Mucosa of gallbladder (tissue), 1 donor: ENCODE measurements around the gene BNIP5. TPM values are rescaled to one million over a fixed set of nuclear protein-coding genes. Genes with fewer than 3 reads are reported as not detected.

Experiments
- DNase-seq: peaks from one replicate; pipeline ENCODE4 v3.0.0-alpha.2; 2020; ENCODE audit warnings: low spot score
- total RNA-seq: library from RNA; stranded (reverse); gene quantifications from one replicate; pipeline ENCODE4 v1.2.1, GENCODE V29; 2021
- donor health status: DM: no; HTN: no; CAD: no.

The BNIP5 gene
- total RNA-seq, 1 donor from 2014 or later = 7.4 TPM

DNA sequence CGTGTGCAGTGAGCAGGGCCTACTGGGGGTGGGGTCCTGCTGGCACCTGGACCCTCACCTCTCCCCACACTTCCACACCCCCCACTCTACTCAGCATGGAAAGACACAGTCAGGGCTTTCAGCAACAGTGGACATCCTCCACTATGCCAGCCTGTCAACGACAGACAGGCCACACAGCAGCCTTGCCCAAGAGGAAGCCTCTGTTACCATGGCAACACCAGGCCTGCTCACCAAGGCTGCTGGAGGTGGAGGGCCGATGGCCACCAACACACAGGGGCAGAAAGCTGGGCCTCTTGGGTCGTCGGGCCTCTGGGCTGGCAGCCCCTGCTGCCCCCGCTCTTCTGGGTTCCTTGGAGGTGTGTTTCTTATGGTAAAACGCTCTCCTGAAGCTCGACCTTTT lies 13.6 kb downstream of the BNIP5 start:
- no peak for DNase-seq

DNA sequence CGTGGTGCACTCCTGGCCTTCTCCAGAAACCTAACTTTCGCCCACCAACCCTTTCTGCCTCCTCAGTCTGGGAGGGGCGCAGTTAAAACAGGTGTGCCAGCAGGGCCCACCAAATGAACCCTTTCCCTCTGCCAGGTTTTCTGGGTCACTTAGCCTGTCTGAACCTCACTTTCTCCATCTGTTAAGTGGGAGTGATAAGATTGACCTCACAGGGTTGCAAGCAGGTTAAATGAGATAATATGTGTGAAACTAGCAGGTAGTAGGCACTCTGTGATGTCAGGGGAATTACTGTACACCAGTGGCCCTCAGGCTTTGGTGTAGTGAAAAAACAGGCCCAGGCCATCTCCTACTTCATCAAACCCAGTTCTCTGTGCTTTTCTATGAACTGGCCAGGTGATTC lies 14.1 kb downstream of the BNIP5 start:
- no peak for DNase-seq

DNA sequence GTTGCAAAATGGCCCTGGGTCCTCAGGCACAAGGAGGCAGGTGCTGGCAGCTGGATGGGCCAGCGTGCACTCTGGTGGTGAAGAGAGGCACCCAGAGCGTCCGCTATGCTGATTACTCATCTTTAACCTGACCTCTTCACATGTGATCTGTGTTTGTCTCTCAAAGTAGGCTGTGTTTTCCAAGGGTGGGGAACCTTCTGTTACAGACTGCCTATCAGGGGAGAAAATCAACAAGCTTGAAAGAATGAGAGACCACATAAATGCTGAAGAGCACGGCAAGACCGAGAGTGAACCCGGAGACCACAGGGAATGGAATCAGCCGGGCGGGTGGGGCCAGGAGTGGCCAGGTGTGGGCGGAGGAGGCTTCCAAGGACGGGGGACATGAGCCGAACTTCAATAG lies 16.2 kb downstream of the BNIP5 start:
- DNase-seq = no peak

DNA sequence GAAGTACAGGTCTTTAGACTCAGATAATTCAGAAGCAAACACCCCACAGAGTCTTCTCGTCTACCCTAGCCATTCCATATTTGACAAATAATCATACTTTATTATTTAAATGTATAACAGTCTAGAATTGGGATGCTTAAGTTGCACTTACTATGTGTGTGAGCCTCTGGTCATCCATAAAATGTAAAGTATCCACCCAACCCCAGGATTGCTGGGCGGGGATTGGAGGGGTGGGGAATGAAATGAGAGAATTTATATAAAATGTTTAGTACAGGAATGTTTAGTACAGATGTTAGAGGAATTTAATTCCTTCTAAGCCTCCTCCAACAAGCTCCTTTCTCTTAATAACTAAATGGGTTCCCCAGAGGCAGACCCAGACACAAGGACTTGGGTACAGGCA lies 16.9 kb downstream of the BNIP5 start:
- no peak for DNase-seq

DNA sequence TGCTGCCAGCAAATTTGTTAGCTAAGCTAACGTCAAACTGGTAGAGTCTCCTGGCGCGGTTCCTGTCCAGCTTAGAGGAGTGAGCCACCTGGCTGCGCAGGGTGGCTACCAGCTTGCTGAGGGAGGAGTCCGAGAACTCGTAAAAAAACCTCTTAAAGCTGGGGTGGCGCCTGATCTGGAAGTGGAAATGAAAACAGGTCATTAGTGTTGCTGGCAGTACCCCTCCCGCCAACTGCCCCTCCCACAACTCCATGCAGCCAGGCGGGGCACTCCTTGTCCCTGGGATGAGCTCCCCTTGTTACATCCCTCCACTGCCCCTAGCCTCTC lies 17.3 kb downstream of the BNIP5 start:
- no peak for DNase-seq

DNA sequence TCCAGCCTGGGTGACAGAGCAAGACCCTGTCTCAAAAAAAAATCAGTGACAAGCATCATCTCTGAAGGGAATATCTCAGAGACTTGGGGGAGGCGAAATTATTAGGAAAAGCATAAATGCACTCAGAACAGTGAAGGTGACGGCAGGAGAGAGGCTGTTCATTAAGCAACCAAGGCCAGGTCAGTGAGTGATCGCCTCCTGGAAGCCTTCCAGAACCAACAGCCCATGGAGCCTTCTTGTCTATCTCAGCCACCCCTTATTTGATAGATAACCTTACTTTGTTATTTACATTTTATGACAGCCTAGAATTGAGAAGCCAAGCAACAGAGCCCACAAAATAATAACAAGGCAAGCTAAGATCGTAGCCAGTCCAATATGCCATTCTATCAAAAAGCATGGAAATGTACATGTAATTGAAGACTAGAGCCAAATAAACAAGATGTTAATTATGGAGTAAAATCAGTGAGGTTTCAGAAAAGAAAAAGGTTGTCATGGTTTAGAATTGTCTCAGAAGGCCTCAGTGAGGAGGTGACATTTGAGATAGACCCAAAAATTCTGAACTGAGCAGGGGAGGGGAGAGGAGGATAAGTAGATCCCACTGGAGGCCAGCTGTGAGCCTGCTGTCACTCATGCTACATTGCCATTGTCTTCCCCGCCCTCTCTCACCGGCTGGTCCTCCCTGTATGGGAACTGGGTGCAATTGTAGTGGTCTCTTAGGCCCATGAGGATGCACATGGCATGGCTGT lies 17.8 kb downstream of the BNIP5 start:
- no peak for DNase-seq

DNA sequence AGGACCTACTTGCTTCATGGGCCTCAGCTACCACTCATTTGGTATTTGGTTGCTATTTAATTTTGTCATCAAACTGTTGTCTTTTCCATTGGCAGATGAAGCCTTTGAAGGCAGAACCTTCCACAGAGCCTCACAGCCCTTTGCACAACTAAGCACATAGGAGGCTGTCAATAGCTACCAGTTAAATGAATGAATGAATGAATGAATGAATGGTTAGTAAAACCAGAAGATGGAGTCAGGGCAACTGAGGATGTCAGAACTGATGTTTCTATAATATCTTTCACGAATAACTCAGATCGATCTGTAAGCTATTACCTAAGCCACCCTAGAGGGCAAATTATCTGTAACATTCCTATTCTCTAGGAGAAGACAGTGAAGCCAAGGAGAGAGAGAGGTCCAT lies 19.1 kb downstream of the BNIP5 start:
- no peak for DNase-seq

DNA sequence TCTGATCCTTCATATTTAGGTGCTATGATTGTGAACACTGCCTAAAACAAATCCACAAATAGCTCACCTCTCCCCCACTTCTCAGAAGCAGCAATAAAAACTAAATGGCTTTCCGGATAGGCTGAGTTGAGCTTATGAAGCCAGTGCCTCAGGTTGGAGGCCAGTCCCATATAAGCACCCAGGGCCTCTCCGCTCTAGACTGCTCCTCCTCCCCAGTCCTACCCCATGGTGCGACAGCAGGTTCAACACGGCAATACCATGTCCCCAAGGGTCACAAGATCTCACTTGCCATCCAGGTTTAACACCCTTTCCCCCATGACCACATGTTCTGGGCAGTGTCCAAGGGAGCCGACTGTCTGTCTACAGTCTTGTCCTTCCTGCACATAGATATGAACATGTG lies 20.8 kb downstream of the BNIP5 start:
- no peak for DNase-seq

DNA sequence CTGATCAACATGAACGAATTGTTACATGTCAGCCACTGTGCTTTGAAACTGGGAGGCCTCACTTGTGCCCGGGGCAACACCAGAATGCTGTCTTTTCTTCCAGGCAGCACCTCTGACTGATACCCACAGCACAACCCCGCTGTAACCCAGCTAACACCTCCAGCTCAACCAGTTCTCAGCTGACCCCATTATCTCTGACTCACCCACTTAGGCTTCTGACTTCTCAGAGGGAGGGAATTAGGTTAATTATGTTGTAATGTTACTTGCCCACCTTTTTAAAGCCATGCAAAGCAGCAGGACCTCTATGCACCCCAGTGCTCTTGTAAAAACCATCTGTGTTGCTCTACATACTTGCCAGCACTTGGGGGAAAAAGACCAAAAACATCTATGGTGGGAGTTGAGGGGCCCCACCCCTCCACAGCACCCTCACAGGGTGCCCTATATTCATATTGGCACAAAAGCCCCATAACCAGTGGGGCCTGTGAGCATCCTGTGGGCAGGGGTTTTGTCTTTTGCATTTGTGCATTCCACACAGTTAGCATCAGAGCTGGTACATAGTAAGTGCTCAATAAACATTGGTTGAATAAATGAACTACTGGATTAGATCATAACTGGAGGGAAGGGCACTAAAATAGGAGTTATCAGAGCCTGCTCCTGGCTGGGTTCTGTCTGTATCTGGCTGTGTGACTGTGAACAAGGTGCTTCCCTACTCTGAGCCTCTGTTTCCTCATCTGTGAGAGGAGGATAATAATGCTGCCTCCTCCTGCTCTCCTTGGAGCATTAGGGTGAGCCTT lies 22.3 kb downstream of the BNIP5 start:
- DNase-seq = no peak

DNA sequence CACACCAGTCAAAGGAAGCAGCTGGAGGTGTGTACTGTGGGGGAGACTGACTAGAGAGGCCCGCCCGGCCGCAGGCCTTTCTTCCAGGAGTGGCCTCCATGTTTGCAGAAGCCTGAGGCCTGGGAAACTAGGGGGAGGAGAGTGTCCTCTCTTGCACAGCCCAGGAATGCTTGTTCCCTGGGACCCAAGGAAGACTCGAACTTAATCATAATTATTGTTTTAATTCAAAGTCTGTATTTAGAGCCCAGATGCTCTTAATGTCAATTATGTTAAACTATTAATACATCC lies 23.1 kb downstream of the BNIP5 start:
- DNase-seq = no peak

DNA sequence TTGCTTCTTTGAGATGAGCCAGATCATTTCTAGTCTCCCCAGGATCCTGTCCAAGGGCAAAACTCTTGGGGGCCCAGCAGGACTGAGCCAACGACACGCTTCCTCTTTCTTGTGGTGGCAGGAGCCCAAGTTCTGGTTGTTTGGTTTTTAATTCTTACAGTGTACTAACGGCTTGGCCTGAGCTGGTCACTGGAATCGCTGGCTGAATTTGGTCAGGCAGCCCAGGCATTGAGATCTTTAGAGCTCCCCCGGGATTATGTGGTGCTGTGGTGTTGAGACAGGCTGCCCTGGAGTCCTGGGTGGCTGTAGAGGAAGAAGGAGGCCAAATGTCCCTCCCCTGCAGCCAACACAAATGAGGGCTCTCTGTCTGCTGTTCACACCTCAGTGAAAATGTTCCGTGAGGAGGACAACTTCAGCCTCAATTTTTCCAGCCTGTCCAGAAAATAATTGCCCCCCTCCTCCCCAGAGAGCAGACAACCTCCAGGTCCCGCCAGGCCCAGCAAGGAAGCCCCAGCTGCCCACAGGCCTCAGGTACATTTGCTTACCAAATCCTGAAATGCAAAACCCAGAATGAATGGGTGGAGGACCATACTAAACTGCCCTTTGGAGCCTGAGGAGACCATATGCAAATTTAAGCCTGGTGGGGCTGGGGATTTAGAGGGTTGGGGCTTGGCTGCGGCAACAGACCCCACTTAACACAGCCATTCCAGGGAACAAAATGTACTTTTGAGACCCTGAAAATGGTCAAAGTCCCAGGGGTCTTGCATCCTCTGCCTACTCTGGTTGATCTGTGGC lies 23.6 kb downstream of the BNIP5 start:
- no peak for DNase-seq

DNA sequence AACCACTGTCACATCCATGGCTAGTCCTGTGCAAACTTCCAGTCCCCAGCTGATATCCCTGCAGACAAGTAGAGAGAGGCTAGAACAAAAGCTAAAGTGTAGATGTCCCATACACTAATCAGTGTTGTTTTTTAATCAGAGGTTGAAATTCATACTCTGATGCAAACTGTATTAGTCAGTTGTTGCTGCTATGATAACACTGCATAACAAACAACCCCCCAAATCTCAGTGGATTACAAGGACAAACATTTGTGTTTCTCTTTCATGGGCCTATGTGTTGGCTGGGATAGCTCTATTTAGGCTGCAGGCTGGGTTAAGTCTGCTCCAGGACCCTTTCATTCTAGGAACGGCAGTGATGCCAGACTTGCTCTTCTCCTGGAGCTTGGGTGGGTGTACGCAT lies 26.8 kb downstream of the BNIP5 start:
- no peak for DNase-seq

DNA sequence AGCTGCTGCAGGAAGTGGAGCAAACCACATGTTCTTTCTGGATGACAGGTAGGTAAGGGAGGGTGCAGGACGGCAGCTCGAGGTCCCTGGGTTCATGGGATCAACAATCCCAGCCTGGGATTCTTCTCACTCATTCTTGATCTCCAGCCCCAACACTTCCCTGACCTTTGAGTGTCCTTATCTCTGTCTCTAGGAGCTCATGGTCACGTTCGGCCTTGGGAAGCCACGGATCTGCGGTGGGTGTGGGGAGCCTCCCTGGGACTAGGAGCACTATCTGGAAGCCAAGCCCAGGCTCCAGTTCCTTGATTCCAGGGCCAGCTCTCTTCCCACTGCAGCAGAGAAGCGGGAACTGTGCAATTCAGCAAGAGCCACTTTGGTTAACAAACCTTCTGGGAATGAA lies 27.5 kb downstream of the BNIP5 start:
- no peak for DNase-seq

DNA sequence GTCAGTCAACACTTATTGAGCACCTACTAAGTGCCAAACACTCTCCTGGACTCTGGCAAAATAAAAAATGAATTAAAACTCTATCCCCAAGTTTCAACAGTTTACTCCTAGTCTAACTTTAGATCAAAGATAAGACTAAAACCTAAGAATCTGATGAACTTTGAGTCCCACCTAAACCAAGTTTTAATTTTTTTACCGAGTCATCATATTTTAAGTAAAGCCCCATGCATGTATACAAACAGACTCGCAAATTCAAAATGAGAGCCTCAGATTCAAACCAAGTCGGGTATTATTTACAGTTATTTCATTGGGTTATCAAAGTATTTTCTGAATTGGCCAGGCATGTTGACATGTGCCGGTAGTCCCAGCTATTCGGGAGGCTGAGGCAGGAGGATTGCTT lies 28.2 kb downstream of the BNIP5 start:
- DNase-seq = no peak

DNA sequence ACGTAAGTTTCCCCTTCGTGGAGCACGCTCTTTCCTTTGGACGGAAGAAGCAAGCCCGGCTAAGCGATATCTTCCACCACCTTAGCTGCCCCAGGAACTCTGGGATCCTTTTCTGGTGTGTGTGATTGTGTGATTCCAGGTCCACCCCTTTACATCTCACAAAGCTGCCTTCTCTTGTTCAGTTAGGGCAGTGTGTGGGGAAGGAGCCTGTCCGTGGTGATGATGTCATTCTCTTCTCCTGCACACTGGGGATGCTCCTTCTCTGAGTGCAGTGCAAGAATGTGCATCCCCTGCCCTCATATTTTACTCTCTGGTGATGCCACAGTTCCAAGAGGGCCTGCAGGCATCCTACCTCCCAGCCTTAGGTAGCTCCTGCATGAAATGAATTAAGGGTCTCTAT lies 30.3 kb downstream of the BNIP5 start:
- no peak for DNase-seq

DNA sequence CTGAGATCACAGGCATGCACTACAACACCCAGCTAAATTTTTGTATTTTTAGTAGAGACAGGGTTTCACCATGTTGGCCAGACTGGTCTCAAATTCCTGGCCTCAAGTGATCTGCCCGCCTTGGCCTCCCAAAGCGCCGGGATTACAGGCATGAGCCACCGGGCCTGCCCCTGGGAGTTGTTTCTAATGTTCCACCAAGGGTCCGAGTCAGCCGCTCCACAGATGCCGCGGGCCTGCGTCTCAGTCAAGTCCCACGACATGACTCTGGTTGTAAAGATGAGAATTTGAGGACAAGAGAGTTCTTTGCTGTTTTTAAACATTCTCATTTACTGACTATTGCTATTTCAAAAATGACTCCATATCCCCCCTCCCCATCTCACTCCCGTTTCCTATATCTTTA lies 30.8 kb downstream of the BNIP5 start:
- DNase-seq = no peak

DNA sequence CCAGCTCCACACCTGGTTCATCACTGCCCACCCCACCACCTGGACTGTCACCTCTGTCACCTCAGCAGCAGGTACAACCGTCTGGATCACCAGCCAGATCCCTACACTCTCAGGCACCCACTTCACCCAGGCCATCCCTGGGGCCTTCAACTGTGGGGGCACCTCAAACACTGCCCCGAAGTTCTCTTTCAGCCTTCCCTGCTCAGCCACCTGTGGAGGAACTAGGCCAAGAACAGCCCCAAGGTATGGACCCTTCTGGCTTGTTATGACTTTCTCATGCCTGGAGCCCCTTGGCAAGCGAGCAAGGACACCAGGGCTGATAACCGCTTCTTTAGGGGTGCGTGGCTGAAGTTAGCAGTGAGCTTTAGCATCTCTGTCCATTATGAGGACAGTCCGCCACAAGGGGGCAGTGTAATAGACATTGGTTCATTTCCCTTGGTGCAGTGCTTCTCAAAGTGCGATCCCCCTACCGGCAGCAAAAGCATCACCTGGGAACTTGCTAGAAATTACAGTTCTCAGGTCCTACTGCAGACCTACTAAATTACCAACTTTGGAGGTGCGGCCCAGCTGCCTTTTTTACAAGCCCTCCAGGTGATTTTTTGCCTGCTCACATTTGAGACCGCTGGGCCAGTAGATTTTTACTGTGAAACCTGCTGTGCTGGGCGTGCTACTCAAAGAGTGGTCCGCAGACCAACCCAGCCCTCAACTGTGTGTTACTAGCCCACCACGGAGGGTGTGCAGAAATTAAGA lies 34.3 kb downstream of the BNIP5 start:
- peak; percentile 93 for DNase-seq

DNA sequence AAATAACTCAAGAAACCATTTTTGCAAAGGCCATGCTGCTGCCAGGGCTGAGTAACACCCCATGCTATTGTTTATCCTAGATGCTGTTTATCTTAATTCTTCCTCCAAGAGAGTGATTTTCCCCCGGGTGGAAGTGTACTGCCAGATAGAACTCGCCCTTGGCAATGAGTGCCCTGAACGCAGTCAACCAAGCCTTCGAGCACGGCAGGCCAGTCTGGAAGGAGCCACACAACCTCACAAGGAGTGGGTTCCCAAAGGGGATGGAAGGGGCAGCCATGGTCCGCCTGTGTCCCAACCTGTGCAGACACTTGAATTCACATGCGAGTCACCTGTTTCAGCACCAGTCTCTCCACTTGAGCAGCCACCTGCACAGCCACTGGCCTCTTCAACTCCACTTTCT lies 34.9 kb downstream of the BNIP5 start:
- DNase-seq = no peak

DNA sequence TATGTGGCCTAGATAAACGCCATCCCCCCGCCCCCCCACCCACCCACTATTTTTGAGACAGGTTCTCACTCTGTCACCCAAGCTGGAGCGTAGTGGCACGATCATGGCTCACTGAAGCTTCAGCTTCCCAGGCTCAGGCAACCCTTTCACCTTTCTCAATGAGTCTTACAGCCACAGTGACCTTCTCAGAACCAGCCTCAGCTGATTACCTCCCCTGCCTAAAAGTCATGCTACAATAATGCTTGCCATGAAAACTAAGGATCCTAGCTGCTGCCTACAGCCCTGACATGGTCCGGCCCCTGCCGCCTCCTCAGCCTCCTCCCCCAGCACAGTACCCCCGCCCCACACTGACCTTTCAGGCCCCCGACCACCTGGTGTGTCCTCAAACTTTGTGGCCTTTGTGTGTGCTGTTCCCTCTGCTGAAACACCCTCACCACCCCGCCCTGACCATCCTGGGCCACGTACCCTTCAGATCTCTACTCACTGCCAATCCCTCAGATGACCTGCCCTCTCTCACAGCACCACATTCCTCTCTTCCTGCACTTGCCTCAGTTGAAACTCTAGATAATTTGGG lies 35.5 kb downstream of the BNIP5 start:
- no peak for DNase-seq

DNA sequence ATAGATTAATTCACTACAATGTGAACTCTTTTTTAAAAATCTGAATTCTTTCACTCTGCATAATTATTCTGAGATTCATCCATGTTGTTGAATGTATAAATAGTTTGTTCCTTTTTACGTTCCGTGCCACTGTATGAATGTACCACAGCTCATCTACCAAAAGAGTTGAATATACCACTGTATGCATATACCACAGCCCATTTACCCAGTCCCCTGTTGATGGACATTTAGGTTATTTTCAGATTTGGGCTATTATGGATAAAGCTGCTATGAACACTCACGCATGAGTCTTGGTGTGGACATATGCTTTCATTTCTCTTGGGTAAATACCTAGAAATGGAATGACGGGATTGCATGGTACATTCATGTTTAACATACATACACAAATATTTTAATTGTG lies 38.7 kb downstream of the BNIP5 start:
- no peak for DNase-seq

DNA sequence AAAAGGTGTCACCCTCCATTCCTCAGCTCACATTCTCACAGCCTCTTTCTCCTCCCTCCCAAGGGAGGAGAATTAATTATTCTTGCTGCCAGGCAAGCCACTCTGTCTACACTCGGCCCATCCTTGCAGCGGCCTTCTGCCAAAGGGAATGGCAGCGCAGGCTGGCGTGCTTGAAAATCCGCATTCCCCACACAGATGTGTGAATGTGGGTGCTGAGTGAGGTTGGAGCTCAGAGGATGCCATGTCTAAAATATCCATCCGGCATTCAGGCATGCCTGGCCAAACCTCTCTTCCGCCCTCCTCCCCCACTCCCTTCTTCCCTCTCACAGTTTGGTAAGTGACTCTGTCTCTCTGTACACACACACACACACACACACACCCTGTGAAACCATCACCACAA lies 39.2 kb downstream of the BNIP5 start:
- no peak for DNase-seq

DNA sequence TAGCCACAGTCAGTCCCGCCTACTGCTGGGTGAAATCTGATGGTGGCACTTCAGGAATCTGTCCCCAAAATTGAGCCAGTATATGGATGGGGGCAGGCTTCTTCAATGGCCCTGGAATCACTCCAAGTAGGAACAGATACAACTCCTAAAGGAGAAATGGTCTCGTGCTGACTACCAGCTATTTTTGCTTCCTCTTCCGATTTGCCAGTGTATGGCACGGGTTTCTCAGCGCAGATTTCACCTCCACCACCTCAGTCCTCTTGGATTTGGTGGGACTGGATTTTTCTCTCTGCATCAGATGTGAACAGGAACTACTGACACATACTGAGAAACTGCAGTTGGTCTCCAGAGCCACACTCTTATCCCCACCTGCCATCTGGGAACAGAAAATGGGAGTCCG lies 39.6 kb downstream of the BNIP5 start:
- DNase-seq = no peak
